ENCODE results near the gene PTPN21. TPM values are rescaled to one million over a fixed set of nuclear protein-coding genes. Genes with fewer than 3 reads are reported as not detected.

The PTPN21 gene
- polyA plus RNA-seq, 1 experiment = 16.0 TPM

DNA sequence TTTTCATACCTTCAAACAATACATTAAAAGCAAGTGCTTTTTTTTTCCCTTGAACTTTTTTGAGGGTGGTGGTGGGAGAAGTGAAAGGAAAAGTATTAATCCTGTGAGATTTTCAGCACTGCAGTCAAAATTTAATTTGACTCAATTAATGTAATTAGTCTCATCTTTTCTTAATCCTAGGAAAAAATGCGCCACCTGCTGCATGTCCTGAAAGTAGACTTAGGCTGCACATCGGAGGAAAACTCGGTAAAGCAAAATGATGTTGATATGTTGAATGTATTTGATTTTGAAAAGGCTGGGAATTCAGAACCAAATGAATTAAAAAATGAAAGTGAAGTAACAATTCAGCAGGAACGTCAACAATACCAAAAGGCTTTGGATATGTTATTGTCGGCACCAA, 117.1 kb downstream of the PTPN21 start:
- H3K9me3 ChIP-seq (ENCODE audit: control insufficient read depth, insufficient read depth, low read length) = no peaks in the 10 kb centered on the region
- DNase-seq (ENCODE audit: low read depth, low spot score) = no peak
- peak; percentile 47 for TF ChIP-seq CTCF (IDR thresholded peaks at IDR 0.05; ENCODE audit: low read depth, low read length)
- no peak overlapping the region for H3K27ac ChIP-seq (ENCODE audit: low read depth, low read length)
- no peak overlapping the region for H3K4me3 ChIP-seq (ENCODE audit: low read depth, low read length)
- ChIA-PET POLR2A (no interaction called here), CTCF (interaction anchor here (0.7 to 2.4 kb wide), 2 partner anchors 140 to 248 kb away, joined by 3 to 9 read pairs; no protein-coding TSS in a partner anchor)
- no peaks in the 10 kb centered on the region for H3K27me3 ChIP-seq (ENCODE audit: control insufficient read depth, insufficient read depth, low read length)

DNA sequence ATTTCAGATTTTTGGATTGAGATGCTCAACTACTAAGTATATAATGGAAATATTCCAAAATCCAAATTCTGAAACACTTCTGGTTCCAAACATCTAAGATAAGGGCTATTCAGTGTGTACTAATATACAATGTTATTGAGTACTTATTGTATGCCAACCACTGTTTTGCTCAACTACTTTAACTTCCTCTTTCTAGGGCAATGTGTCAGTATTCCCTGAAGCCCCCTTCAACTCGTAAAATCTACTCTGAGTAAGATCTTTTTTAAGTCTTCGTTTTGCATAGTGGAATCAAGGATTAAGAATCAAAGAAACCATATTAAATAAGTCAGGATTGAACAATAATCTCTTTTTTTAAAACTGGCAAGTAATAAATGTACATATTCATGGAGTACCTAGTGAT, 123.8 kb downstream of the PTPN21 start:
- no peak for DNase-seq (ENCODE audit: low read depth, low spot score)
- ChIA-PET CTCF (no interaction called here), POLR2A (no interaction called here)
- Histone ChIP-seq H3K27me3 (ENCODE audit: control insufficient read depth, insufficient read depth, low read length) (no peaks in the 10 kb centered on the region), H3K9me3 (ENCODE audit: control insufficient read depth, insufficient read depth, low read length) (no peaks in the 10 kb centered on the region), H3K27ac (ENCODE audit: low read depth, low read length) (no peak overlapping the region), H3K4me3 (ENCODE audit: low read depth, low read length) (no peak overlapping the region)
- TF ChIP-seq CTCF (IDR thresholded peaks at IDR 0.05; ENCODE audit: low read depth, low read length) = no peak

DNA sequence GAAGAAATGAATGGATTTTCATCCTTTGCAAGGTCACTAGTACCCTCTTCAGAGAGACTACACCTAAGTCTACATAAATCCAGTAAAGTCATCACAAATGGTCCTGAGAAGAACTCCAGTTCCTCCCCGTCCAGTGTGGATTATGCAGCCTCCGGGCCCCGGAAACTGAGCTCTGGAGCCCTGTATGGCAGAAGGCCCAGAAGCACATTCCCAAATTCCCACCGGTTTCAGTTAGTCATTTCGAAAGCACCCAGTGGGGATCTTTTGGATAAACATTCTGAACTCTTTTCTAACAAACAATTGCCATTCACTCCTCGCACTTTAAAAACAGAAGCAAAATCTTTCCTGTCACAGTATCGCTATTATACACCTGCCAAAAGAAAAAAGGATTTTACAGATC, 128.5 kb downstream of the PTPN21 start:
- H3K27me3 ChIP-seq (ENCODE audit: control insufficient read depth, insufficient read depth, low read length) = no peaks in the 10 kb centered on the region
- H3K4me3 ChIP-seq (ENCODE audit: low read depth, low read length) = no peak overlapping the region
- no peak overlapping the region for H3K27ac ChIP-seq (ENCODE audit: low read depth, low read length)
- POLR2A ChIA-PET = no interaction called here
- TF ChIP-seq CTCF (IDR thresholded peaks at IDR 0.05; ENCODE audit: low read depth, low read length) = no peak
- H3K9me3 ChIP-seq (ENCODE audit: control insufficient read depth, insufficient read depth, low read length) = no peaks in the 10 kb centered on the region
- DNase-seq (ENCODE audit: low read depth, low spot score) = peak; percentile 10
- CTCF ChIA-PET = no interaction called here

- no peak overlapping the region for H3K27ac ChIP-seq (ENCODE audit: low read depth, low read length)
- DNase-seq (ENCODE audit: low read depth, low spot score) = no peak
- no peaks in the 10 kb centered on the region for H3K9me3 ChIP-seq (ENCODE audit: control insufficient read depth, insufficient read depth, low read length)
- no peaks in the 10 kb centered on the region for H3K27me3 ChIP-seq (ENCODE audit: control insufficient read depth, insufficient read depth, low read length)
- H3K4me3 ChIP-seq (ENCODE audit: low read depth, low read length) = no peak overlapping the region
- TF ChIP-seq CTCF (IDR thresholded peaks at IDR 0.05; ENCODE audit: low read depth, low read length) = no peak
- CTCF ChIA-PET = no interaction called here
- POLR2A ChIA-PET = interaction anchor here (1.0 kb wide), 1 partner anchor 40 kb away, joined by 4 read pairs; no protein-coding TSS in a partner anchor
These were observed 130.2 kb downstream of the PTPN21 start for GRCh38 chr14:88424573-88424972.

DNA sequence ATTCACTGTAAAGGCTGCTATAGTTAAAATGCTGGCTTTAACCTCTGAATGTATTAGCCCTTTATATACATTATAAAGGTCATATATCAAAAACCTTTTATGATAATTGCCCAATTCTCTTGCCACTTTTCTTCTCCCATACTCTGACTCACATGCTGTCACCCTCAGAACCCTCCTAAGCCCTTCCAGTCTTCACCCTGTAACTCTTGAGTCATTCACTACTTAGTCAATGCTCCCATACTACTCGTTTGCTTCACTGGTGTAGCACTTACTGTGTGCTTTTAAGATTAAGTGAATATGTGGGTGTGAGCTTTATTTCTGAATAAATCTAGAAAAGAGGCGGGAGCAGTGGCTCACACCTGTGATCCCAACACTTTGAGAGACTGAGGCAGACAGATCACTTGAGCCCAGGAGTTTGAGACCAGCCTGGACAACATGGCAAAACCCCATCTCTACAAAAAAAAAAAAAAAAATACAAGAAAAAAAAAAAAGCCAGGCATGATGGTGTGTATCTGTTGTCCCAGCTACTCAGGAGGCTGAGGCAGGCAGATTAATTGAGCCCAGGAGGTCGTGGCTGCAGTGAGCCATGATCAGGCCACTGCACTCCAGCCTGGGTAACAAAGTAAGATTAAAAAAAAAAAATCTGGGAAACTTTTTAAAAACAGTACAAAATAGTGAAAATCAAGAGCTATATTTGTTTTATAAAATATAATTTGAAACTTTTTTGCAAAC, 131.7 kb downstream of the PTPN21 start:
- Histone ChIP-seq H3K27me3 (ENCODE audit: control insufficient read depth, insufficient read depth, low read length) (no peaks in the 10 kb centered on the region), H3K9me3 (ENCODE audit: control insufficient read depth, insufficient read depth, low read length) (no peaks in the 10 kb centered on the region; the same call in 1 of the 2 replicates), H3K4me3 (ENCODE audit: low read depth, low read length) (no peak overlapping the region), H3K27ac (ENCODE audit: low read depth, low read length) (no peak overlapping the region)
- TF ChIP-seq CTCF (IDR thresholded peaks at IDR 0.05; ENCODE audit: low read depth, low read length) = no peak
- POLR2A ChIA-PET = no interaction called here
- peak; percentile 20 for DNase-seq (ENCODE audit: low read depth, low spot score)
- CTCF ChIA-PET = no interaction called here
